GM10248 (cell line): ENCODE data around the gene KIF5A.
A peak's percentile ranks its signal among the peaks of the same experiment; 100 is the strongest.
"Not testable (repeated sequence)": the region's sequence is repeated elsewhere in the genome, so short reads cannot be mapped to it uniquely, and the experiment has no call there.

ENCODE experiments used
- CTCF ChIA-PET: fragments of 300-600 bp; sonication (Branson Sonifier 250); formaldehyde crosslinking; extraction: SDS; loops from one replicate; lab custom pipeline; 2021; ENCODE audit warnings: antibody characterized with exemption; lab: Yijun Ruan, JAX
- POLR2A ChIA-PET: fragments of 350-650 bp; sonication (Branson Sonifier 250); formaldehyde crosslinking; extraction: SDS; loops from one replicate; lab custom pipeline; 2020; ENCODE audit warnings: antibody characterized with exemption; lab: Yijun Ruan, JAX
- DNase-seq: peaks from one replicate; pipeline ENCODE4 v3.0.0; 2012; ENCODE audit errors: extremely low spot score
- TF ChIP-seq, protein P1 (sequence below): IDR thresholded peaks from 2 replicates; pipeline ENCODE4 v1.5.1; 2012; ENCODE audit warnings: mild to moderate bottlenecking, low read depth; ENCODE audit errors: extremely low read depth, missing control alignments, control extremely low read depth

Gene KIF5A

DNA sequence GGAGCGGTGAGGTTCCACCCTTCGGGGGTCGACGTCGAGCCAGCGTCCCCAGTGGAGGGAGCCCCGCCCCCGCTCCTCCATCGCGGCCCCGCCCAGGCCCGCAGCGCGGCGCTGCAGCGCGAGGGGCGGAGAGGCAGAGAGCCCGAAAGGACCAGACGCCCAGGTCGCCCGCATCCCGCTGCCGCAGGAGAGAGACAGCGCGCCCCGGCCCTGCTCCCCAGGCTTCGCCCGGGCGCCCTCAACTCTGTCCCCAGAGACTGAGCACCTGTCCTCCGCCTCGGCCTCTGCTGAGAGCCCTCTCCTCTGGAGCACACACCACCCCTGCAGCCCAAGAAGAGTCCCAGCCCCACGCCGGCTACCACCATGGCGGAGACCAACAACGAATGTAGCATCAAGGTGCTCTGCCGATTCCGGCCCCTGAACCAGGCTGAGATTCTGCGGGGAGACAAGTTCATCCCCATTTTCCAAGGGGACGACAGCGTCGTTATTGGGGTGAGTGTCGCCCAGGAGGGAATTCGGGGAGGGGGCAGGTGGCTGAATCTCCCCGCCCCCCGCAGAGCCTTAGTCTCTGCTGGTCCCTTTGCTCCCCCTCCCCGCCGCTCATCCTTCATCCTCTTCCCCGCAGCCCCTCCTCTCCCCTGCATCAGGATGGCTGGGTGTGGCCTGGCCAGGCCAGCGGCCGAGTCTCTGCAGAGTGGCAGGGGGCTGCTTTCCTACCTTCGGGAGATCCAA is at the start of gene KIF5A:
Gene KIF5A (plus strand): TSS at position 136 of the 732 bp plus-strand sequence. CDS start 228 bp downstream, at position 364.
- TF ChIP-seq, protein P1, sequence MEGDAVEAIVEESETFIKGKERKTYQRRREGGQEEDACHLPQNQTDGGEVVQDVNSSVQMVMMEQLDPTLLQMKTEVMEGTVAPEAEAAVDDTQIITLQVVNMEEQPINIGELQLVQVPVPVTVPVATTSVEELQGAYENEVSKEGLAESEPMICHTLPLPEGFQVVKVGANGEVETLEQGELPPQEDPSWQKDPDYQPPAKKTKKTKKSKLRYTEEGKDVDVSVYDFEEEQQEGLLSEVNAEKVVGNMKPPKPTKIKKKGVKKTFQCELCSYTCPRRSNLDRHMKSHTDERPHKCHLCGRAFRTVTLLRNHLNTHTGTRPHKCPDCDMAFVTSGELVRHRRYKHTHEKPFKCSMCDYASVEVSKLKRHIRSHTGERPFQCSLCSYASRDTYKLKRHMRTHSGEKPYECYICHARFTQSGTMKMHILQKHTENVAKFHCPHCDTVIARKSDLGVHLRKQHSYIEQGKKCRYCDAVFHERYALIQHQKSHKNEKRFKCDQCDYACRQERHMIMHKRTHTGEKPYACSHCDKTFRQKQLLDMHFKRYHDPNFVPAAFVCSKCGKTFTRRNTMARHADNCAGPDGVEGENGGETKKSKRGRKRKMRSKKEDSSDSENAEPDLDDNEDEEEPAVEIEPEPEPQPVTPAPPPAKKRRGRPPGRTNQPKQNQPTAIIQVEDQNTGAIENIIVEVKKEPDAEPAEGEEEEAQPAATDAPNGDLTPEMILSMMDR: no peak
- DNase-seq: peak; percentile 77
- ChIA-PET POLR2A (no interaction called here), CTCF (no interaction called here)

DNA sequence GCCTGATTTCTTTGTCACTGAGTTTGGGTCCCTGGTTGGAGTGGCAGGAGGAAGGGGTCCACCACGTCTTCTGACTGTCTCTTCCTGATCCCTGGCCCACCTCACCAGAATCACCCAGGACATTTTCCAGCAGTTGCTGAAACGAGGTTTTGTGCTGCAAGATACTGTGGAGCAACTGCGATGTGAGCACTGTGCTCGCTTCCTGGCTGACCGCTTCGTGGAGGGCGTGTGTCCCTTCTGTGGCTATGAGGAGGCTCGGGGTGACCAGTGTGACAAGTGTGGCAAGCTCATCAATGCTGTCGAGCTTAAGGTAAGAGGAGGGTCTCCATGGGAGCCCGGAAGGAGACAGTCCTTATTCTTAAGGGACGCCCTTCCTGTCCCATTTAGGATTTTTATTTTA is 49.6 kb upstream of the KIF5A start:
- TF ChIP-seq, protein P1: no peak
- DNase-seq: no peak
- ChIA-PET POLR2A (interaction anchor here (3.8 kb wide), 1 partner anchor 17 kb away, joined by 20 read pairs; no protein-coding TSS in a partner anchor), CTCF (interaction anchor here (0.6 to 1.2 kb wide), 2 partner anchors 41 to 48 kb away, joined by 3 read pairs; no protein-coding TSS in a partner anchor)

DNA sequence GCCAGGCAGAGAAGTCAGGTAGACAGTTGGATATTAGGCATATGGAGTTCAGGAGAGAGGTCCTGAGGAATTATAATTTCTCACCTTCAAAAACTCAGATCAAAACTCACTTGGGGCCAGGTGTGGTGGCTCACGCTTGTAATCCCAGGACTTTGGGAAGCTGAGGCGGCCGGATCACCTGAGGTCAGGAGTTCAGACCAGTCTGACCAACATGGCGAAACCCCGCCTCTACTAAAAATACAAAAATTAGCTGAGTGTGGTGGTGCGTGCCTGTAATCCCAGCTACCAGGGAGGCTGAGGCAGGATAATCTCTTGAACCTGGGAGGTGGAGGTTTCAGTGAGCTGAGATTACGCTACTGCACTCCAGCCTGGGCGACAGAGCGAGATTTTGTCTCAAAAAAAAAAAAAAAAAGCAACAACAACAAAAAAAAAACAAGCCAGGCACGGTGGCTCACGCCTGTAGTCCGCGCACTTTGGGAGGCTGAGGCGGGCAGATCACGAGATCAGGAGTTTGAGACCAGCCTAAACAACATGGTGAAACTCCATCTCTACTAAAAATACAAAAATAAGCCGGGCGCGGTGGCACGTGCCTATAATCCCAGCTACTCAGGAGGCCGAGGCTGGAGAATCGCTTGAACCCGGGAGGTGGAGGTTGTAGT is 47.4 kb upstream of the KIF5A start:
- POLR2A ChIA-PET: interaction anchor here (3.8 kb wide), 1 partner anchor 15 kb away, joined by 20 read pairs; no protein-coding TSS in a partner anchor
- not testable (repeated sequence) for DNase-seq
- CTCF ChIA-PET: interaction anchor here (1.2 to 1.8 kb wide), 3 partner anchors 12 to 43 kb away, joined by 4 to 6 read pairs (median 5); partner anchors contain the start of gene GLI1

DNA sequence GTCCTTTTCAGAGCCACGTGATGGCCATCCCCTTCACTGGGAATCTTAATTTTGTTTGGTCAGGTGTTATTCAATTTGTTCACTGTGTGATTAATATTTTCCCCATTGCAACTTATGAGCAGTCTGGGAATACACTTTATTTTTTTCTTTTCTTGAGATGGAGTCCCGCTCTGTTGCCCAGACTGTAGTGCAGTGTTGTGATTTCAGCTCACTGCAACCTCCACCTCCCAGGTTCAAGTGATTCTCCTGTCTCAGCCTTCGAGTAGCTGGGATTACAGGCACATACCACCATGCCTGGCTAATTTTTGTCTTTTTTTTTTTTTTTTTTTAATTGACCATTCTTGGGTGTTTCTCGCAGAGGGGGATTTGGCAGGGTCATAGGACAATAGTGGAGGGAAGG is 43.3 kb upstream of the KIF5A start:
- CTCF ChIA-PET, DNase-seq: not testable (repeated sequence)
- POLR2A ChIA-PET: interaction anchor here (1.5 kb wide), 1 partner anchor 8 kb away, joined by 3 read pairs; no protein-coding TSS in a partner anchor

DNA sequence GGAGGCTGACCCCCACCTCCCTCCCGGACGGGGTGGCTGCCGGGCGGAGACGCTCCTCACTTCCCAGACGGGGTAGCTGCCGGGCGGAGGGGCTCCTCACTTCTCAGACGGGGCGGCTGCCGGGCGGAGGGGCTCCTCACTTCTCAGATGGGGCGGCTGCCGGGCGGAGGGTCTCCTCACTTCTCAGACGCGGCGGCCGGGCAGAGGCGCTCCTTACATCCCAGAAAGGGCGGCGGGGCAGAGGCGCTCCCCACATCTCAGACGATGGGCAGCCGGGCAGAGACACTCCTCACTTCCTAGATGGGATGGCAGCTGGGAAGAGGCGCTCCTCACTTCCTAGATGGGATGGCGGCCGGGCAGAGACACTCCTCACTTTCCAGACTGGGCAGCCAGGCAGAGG is 42.0 kb upstream of the KIF5A start:
- POLR2A ChIA-PET: not testable (repeated sequence)

DNA sequence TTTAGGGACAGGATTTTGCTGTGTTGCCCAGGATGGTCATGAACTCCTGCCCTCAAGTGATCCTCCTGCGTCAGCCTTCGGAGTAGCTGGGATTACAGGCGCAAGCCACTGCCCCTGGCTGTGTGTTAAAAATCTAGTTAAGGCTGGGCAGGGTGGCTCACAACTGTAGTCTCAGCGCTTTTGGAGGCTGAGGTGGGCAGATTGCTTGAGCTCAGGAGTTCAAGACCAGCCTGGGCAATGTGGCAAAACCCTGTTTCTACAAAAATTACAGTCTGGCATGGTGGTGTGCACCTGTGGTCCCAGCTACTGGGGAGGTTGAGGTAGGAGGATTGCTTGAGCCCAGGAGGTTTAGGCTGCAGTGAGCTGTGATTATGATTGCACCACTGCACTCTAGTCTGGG is 38.7 kb upstream of the KIF5A start:
- TF ChIP-seq, protein P1: no peak
- CTCF ChIA-PET: interaction anchor here (2.3 kb wide), 1 partner anchor 13 kb away, joined by 7 read pairs; no protein-coding TSS in a partner anchor
- POLR2A ChIA-PET: interaction anchor here (0.6 to 2.2 kb wide), 2 partner anchors 9 to 133 kb away, joined by 5 to 7 read pairs; partner anchors contain the start of gene DDIT3
- DNase-seq: no peak

More for the DNA sequence above, 42.0 kb upstream of the KIF5A start:
- CTCF ChIA-PET, DNase-seq: not testable (repeated sequence)

DNA sequence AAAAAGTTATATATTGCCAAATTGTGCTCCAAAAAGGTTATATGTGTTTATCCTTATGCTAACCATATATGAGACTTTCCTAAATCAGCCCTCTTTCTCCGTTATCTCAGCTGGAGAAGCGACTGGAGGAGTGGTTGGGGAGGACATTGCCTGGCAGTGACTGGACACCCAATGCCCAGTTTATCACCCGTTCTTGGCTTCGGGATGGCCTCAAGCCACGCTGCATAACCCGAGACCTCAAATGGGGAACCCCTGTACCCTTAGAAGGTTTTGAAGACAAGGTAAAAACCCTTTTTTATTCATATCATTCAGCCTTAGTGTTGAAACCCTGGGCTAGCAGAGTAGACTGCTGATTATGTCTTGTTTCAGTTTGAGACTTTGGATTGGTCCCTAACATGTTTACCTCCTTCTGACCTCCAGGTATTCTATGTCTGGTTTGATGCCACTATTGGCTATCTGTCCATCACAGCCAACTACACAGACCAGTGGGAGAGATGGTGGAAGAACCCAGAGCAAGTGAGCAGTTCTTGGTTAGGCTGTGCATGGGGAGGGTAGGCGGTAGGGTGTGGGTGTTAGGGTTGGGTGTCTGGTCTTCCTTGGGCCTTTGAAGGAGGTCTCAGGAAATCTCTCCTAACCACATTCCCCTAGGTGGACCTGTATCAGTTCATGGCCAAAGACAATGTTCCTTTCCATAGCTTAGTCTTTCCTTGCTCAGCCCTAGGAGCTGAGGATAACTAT is 38.1 kb upstream of the KIF5A start:
- ChIA-PET CTCF (interaction anchor here (1.5 to 2.3 kb wide), 2 partner anchors 14 to 59 kb away, joined by 3 to 7 read pairs; no protein-coding TSS in a partner anchor), POLR2A (interaction anchor here (0.6 to 2.2 kb wide), 2 partner anchors 9 to 132 kb away, joined by 5 to 7 read pairs; partner anchors contain the start of gene DDIT3)
- TF ChIP-seq, protein P1: no peak
- DNase-seq: no peak
